Stimulated activated CD8-positive, alpha-beta memory T cell treated with anti-CD3 and anti-CD28 coated beads, Interleukin-15, amount 100 ng/mL, for 24 hours (primary cell): Measurements from ENCODE around the gene GUK1.

Experiments used
- DNase-seq: peaks from one replicate; pipeline ENCODE4 v3.0.0-alpha.2; 2020; ENCODE audit warnings: low read depth

Gene GUK1

DNA sequence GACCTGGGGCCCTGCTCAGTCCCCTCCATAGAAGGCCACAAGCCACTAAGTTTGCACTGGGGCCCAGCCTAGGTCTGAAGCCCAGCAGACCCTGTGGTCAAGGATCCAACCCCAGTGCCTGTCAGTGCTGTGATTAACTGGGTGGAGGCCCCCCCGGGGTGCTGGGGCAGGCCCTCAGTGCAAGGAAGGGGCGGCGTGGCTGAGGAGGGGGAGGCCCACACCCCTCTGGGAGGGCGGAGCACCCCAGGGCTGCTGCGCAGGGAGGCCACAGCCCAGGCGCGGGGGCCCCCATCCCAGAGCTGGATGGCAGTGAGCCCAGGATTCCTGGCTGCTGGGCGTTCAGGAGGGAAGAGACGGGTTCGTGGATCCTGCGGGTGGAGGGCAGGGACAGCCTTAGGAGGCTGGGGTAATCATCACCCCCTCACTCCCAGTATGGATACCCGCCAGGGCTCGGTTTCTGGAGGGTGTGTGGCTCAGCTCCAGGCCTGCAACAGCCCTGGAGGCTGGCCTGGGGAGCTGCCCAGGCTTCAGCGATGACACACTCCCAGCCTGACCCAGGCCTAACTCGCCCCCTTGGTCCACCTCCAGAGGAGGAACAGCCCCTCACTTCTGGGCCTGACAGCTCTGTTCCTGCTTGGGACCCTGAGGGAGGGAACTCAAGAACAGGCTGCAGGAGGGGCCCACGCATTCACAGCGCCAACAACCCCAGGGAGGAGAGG is 10.5 kb downstream of the GUK1 start:
- DNase-seq = no peak

DNA sequence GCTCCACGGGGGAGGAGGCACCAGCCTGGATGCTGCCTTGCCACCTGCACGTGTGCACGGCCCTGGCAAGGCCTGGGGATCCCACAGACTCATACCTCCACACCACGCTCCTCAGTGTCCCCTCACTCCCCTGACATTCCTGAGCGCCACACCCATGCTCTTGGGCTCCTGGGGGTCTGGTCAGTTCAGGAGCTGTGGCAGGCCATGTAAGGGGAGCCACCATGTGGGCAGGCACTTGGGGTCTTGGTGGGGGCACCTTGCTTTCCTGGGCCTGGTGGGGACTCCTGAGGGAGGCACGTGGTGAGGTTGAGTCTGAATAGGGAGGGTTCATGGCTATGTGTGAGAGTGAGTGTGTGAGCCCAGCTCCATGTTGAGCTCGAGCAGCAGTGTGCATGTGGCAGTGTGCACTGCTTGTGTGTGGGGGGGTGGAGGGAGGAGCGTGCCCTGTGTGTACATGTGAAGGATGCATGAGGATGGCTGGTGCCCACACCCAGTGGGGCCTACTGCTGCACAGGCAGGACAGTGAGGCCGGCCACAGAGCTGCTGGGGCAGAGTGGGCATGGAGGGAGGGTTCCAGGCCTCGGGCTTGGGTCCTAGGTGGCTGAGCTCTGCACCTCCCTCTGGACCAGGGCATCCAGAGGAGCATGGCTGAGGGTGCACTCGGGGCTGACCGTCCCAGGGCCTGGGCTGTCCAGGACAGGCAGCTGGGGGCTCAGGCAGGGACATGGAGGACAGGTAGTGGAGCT is 11.3 kb downstream of the GUK1 start:
- no peak for DNase-seq

DNA sequence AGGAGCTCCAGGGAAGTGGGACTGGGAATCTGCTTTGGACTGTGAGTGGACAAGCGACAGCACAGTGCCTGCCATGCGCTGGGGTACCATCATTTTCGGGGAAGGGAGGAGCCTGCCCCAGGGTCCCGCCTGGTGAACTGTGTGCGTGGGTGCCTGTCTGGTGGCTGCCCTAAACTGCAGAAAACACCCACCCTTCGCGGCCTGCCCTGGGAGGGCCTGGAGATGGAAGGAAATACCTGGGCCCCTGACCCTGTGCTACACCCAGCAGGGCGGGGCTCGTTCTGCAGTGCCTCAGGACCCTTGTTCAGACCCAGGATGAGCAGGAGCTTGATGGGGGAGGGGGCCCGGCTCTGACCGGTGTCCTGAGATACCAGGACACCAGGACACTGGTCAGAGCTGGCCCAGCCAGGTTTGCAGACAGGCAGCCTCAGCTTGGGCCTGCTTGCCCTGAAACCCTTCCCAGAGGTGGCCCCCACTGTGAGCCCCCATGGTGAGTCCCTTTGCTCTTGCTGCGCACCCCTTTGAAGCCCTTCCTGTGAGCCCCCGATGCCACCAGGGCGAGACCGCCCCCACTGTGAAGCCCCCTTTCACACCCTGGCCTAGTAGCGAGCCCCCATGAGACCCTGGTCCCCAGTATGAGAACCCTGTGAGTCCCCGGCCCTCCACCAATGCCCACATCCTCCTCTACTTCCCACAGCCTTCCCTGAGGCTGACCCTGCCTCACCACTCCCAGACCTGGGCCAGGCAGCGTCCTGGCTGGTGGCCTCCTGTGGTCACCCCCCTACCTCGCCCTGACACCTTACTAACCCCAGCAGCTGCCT is 12.2 kb downstream of the GUK1 start:
- DNase-seq = no peak

DNA sequence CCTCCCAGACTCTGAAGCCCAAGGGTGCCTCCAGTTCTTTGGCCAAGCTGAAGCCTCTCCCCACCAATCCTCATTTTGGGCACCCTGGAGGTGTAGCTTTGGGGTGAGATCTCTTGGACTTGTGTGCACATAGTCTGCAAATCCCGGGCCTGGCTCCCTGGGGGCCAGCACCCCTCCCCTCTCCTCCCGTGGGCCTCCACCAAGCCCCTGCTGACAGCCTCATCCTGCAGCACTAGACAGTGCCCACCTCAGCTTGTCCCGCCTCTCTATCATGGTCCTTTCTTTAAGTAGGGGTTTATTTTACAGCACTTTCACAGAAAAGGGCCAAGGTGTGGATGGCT is 12.8 kb downstream of the GUK1 start:
- DNase-seq = no peak

DNA sequence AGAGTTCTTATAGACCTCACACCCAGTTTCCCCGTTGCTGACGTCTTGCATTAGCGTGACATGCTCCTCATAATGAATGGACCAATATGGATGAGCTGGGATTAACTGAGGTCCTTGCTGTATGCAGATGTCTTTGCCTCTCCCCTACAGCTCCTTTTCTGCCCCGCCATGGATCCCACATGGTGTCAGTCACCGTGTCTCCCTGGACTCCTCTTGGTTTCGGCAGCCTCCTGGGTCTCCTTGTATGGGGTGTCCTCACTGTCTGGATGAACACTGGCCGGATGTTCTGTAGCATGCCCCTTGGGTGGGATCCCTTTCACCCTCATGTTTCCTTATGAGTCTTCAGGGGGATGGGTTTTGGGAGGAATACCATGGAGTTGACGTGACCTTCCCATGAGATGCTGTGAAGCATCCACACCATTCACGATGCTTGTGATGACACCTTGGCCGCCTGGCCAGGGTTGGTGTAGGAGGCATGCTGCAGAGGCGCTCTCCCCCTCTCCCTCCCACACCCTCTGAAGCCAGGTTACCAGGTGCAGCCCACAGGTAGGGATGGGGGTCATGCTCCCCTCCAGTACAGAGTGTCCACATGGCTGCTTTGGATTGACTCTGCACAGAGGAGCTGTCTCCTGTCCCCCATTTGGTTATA is 14.1 kb downstream of the GUK1 start:
- DNase-seq = no peak

DNA sequence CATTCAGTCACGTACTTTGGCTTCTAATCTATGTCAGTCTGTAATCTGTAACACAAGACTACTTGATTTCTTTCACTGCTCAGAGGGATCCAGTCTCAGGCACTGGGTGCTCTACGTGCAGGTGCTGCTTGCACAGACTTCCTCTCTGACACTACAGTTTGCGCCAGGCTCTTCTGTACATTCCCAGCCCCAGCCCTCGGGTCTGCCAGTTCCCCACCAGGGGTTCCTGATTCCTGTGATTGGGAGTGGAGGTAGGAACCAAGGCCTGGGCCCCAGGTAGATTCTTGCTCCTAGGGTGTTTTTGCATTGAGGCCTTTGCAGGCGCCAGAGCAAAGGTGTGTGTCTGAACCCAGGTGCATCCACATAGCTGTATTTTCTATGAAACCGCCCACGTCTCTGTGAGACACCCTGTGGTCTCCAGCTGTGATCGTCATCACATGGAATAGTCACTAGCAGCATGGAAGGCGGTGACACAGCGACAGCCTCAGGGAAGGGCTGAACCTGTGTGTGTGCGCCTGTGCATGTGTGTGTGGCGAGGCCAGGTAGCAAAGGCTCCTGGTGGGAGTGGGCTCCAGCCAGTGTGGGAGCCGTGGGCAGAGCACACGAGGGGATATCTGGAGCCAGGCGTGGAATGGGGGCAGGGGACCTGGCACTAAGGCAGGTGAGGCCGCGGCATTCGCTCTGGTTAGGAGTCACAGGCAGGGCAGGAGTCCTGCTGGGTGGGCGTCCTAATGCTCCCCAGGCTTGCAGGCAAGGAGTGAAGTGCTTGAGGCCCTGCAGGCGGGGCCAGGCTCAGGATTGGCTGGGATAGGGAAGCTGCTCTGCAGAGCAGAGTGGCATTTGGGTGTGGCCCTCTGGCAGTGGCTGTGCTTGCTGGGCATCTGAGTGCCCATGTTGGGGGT is 14.8 kb downstream of the GUK1 start:
- DNase-seq = no peak

DNA sequence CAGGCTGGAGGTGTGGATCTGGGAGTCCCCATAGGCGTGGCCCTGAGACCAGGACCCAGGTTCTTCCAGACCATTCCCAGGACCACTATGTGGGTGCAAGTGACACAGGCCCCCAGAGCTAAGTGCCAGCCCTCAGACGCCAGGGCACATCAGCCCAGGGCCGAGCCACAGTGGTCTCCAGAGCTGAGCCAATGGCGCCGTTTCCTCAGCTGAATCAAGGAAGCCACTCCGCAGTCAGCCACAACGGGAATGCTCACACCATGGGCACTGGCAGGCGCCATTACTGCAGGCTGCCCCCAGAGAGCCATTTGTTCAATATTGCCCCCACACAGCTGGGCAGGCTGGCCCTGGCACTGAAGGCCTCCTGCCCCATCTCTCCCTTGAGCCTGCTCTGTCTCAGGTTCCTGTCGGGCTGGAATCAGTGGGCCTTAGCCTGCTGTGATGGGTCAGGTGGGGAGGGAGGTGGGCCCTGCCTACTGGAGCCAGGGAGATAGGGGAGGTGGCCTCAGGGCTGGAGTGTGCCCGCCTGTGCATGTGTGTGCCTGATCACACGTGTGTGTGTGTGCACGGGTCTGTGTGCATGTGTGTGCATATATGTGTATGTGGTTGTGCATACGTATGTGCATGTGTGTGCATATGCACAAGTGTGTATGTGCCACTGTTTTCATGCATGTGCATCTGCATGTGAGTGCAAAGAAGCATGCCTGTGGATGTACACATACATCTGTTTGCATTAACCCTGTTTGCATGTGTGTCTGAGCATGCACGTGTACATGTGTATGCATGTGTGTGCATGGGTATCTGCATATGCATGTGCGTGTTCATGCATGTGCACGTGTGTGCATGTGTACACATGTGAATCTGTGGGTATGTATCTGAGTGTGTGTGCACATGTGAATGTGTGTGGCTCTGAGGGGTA is 15.8 kb downstream of the GUK1 start:
- no peak for DNase-seq

DNA sequence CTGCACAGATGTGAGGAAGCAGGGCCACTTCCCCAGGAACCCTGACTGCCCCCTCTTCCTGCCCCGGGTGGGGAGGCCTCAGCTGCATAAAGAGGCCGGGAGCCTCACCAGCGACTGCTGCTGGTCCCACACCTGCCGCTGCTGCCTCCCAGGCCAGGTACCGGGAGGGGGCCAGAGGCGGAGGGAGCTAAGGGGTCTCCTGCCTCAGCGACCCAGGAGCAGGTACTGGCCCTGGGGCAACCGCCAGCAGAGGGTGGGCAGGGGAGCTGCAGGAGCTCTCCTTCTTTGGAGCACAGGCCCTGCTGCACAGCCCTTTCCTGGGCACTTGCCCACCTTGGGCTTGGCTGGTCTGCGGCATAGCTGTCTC is 16.4 kb downstream of the GUK1 start:
- DNase-seq = no peak

DNA sequence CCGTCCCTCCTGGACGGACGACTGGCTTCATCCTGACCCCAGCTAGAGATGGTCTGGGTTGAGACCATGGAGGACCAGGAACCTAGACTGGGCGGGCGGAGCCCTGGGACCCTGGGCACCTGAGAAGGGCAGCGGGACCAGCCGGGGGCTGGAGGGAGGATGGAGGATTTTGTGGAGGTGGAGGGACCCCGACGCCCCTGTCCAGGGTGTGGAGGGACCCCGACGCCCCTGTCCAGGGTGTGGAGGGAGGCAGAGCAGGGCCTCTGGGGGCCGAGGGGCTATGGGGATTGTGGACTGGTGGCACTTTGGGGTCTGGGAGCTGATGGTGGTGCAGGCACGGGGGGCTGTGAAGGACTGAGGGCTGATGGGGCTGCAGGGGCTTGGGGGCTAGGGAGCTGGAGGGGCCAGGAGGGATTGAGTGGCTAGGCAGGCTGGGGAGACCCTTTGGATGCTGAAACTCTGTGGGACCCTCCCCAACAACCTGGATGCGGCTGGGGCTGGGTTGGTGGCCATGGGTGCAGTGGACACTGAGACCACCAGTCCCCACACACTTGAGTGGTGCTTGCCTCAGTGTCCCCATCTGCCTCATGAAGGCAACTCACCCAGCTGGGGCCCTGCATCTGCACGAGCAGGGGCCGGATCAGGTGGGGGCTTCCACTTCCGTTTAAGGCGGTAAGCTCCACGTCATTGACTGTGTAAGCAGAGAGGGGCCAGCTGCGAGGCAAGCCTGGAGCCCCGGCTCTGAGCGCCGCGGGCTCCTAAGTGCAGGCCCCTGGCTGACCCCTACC is 17.1 kb downstream of the GUK1 start:
- DNase-seq = no peak

DNA sequence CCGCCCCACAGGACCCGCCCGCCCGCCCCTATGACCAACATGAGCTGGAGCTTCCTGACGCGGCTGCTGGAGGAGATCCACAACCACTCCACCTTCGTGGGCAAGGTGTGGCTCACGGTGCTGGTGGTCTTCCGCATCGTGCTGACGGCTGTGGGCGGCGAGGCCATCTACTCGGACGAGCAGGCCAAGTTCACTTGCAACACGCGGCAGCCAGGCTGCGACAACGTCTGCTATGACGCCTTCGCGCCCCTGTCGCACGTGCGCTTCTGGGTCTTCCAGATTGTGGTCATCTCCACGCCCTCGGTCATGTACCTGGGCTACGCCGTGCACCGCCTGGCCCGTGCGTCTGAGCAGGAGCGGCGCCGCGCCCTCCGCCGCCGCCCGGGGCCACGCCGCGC is 17.6 kb downstream of the GUK1 start:
- no peak for DNase-seq

DNA sequence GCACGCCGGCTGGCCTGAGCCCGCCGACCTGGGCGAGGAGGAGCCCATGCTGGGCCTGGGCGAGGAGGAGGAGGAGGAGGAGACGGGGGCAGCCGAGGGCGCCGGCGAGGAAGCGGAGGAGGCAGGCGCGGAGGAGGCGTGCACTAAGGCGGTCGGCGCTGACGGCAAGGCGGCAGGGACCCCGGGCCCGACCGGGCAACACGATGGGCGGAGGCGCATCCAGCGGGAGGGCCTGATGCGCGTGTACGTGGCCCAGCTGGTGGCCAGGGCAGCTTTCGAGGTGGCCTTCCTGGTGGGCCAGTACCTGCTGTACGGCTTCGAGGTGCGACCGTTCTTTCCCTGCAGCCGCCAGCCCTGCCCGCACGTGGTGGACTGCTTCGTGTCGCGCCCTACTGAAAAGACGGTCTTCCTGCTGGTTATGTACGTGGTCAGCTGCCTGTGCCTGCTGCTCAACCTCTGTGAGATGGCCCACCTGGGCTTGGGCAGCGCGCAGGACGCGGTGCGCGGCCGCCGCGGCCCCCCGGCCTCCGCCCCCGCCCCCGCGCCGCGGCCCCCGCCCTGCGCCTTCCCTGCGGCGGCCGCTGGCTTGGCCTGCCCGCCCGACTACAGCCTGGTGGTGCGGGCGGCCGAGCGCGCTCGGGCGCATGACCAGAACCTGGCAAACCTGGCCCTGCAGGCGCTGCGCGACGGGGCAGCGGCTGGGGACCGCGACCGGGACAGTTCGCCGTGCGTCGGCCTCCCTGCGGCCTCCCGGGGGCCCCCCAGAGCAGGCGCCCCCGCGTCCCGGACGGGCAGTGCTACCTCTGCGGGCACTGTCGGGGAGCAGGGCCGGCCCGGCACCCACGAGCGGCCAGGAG is 18.3 kb downstream of the GUK1 start:
- no peak for DNase-seq

DNA sequence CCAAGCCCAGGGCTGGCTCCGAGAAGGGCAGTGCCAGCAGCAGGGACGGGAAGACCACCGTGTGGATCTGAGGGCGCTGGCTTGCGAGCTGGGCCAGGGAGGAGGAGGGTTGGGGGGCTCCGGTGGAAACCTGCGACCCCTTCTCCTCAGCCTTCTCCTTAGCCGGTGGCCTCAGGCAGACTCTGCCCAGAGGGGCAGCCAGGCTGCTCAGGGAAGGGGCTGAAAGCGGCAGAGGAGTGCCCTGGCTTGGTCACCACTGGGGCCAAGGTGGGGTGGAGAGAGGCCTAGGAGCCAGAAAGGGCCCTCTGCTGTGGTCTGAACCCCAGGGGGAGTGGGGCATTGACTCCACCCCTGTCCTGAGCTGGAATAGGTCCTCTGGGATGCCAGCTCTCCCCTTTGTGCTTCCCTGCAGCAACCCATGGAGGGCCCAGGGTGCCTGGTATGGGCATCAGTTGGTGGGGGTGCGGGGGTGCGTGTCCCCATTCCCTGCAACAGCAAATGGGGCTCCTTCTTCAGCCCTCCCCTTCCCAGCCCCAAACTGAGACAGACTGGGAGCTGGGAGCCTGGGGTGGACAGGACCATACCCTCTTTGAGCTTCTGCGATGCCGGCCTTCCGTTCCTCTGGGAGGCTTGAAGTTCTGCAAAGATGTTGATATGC is 19.1 kb downstream of the GUK1 start:
- DNase-seq = no peak

DNA sequence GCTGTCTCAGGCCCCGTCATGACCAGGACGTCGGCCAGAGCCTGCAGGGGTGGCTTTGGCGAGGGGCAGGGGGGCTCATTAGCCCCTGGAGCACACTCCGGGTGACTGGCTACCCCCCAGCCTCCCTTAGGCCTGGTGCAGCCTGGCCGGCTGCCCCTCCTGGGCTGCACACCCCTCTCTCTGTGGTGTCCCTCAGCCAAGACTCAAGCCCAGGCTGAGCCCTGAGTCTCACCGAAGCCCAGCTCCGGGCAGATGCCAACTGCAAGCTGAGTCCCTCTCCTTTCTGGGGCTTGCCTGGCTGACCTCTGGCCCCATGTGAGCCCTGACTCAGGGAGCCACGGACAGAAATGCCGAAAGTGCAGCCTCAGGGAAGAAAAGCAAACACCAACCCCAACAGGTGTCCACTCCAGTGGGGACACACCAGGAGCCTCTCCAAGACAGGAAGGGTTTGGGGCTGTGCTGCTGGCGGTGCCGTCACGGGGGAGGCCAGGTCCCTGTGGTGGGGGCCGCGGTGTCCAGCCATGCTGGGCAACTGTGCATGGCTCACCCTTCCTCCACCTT is 20.2 kb downstream of the GUK1 start:
- no peak for DNase-seq

DNA sequence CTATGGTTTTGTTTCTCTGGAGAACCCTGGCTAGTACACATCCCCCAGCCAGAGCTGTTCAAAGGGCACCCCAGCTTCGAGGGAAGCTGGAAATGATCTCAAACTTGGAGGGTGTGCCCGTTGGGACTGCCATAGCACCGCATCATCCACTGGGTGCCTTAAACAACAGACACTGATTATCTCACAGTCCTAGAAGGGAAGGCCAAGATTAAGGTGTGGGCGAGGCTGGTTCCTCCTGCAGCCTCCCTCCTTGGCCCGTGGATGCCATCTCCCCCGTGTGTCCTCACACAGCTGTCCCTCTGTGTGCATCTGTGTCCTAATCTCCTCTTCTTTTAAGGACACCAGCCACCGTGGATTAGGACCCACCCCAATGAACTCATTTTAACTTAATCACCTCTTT is 21.3 kb downstream of the GUK1 start:
- DNase-seq = no peak

DNA sequence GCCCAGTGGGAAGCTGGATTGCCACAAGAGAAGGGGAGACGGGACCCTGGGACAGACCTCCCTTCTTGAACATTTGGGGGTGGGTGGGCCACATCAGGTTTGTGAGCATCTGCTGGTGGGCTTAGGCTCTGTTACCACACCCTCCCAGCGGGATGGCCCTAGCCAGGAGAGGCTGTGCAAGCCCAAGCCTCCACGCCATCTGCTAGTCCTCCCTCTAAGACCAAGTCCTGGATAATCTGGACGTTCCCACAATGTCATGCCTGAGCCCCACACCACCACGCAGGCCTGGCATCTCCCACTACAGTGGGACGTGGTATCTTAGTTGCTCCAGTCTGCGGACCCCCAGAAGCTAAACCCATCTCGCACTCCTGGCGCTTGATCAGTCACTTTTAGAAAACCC is 21.8 kb downstream of the GUK1 start:
- DNase-seq = no peak

DNA sequence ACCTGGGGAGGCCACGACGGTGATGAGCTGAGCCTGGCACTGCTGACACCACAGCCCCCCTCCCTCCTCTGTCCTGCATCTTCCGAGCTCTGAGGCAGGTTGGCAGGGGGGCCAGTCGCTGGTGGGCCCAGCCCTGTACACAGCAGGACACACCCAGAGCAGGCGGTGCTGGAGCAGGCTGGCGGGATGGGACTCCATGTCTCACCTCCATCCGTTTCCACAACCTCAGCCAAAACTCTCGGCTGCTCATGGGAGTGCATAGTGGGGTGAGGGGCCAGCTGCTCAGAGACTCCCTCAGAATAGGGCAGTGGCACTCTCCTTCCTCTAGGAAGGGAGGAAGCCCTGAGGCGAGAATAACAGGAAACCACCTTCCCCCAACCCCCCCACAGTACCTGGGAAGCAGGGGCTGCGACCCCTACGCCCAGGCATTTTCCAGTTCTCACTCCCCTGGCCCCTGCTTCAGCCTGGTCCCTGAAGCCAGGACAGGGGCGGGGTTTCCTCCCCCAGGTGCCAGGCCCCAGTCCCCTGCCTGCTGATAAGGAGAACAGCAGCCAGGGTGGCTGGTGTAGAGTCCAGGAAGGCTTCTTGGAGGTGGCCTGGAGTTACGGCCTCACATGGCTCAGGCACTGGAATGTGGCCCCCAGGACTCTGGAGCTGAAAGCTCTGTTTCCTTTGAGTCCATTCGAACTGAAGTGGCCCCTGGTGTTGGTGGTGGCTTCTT is 22.4 kb downstream of the GUK1 start:
- DNase-seq = no peak
